ENCODE measurements around the gene TOPBP1.
"Not testable (repeated sequence)": the region's sequence is repeated elsewhere in the genome, so short reads cannot be mapped to it uniquely, and the experiment has no call there.

The TOPBP1 gene

DNA sequence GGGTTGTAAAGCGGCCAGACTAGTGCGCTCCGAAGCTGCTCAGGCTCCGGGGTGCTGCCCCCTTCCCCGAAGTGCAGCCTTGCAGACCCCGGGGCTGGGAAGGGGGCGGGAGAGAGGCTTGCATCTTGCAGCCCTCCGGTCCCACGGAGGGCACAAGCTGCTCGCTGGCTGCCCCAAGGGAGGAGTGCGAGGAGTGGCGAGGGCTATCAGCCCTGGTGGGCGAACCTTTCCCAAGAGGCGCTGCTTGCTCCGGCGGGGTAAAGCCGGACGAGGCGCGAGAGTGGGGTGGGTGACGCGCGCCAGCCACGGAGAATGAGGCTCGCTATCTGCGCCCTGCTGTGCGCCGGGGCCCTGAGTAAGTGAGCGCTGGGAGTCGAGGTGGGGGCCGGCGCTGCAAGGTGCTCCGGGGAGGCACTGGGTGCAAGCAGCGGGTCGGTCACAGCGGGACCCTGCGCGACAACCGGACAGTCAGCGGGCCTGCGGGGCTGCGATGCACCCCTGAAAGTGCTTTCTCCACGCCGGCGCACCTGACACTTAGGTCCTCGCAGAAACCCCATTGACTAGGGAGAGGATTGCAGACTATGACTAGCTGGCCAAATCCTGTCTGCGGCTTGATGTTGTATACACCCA lies 12.7 kb upstream of the TOPBP1 start:
- no peak for DNase-seq (ENCODE audit: low spot score)

DNA sequence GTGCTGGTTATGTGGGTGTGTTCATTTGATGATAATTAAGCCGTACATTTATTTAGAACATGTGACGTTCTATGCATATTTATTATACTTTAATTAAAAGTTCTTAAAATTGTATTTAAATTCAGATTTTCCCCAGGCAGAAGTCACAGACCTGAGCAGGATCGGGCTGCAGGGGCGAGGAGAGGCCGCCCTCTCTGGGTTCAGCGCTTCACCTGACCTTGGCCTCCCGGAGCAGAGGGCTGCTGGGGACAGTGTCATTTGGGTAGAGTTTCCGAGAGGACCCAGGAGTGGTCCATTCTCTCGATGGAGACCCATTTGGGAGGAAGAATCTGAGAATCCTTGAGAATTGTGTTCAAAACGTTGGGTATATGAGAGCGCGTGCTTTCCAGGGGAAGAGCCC lies 12.0 kb upstream of the TOPBP1 start:
- no peak for DNase-seq (ENCODE audit: low spot score)

DNA sequence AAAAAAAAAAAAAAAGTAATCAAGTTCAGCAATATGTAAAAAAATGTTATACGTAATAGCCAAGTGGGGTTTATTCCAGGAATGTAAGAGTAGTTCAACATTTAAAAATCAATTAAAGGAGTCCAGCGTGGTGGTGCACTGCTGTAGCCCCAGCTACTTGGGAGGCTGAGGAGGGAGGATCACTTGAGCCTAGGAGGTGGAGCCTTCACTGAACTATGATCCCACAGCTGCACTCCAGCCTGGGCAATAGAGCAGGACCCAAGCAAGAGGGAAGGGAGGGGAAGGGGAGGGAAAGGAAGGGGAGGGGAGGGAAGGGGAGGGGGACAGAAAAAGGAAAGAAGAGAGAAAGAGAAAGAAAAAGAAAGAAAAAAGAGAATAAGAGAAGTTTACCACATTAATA lies 10.7 kb upstream of the TOPBP1 start:
- no peak for DNase-seq (ENCODE audit: low spot score)

DNA sequence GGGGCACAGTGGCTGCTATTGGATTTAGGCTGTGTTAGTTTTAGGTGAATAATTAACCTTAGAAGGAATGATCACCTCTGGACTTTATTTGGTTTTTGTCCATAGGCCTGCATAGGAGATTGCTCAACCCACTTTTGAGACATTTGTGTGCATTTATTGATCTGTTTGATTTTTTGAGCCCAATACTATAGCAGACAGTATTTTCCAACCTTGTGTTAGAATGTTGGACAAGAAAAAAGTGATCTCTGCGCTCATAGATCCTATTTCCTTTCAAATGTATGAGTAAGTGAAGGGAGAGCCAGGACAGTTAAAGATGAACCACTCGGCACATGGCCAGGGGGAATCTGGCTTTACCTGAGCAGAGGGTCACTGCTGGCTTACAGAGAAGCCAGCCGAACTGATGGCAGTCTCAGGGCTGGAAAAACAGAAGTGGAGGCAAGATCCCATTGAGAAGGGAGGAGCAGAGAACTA lies 8.8 kb upstream of the TOPBP1 start:
- no peak for DNase-seq (ENCODE audit: low spot score)

DNA sequence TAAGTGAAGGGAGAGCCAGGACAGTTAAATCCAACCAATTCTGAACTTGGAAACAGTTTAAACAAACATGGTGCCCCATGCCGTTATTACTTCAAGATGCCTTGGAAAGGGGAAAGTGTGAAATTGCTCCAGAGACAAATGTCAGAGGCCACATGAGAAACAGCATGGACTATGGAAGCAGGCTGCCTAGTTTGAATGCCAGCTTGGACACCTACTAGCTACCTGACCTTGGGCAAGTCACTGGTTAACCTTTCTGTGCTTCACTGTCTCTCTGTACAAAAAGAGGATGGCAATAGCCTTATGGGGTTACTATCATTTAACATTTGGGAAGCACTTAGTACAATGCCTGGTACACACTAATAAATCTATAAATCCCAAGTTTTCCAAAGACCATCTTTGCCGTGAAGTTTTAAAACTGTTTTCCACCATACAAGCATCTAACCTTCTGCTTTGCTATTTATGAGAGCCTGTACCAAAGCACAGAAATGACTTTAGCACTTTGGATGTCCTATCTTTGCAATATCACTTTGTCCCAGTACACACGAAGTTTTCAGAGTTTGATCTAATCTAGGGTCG lies 8.3 kb upstream of the TOPBP1 start:
- DNase-seq (ENCODE audit: low spot score), result no peak

DNA sequence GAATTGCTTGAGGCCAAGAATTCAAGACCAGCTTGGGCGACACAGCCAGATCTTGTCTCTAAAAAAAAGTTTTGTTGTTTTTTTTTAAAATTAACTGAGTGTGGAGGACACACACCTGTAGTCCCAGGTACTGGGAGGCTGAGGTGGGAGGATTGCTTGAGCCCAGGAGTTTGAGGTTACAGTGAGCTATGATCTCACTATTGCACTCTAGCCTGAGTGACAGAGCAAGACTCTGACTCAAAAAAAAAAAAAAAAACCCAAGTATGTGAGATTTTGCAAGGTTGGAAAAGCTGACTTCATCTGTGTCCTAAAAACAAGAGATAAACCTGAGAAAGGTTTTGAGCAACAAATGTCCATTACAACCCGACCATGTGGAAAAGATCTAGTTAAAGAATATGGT lies 5.4 kb upstream of the TOPBP1 start:
- DNase-seq (ENCODE audit: low spot score), result no peak

DNA sequence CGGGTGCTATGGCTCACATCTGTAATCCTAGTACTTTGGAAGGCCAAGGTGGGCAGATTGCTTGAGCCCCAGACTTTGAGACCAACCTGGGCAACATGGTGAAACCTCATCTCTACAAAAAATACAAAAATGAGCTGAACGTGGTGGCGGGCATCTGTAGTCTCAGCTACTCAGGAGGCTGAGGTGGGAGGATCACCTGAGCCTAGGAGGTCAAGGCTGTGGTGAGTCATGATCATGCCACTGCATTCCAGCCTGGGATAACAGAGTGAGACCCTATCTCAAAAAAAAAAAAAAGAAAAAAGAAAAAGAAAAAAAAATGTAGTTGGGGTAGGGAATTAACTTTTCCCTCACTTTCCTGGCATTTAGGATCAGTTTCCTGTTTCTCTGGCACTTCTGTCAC lies 3.4 kb upstream of the TOPBP1 start:
- DNase-seq (ENCODE audit: low spot score), result not testable (repeated sequence)

DNA sequence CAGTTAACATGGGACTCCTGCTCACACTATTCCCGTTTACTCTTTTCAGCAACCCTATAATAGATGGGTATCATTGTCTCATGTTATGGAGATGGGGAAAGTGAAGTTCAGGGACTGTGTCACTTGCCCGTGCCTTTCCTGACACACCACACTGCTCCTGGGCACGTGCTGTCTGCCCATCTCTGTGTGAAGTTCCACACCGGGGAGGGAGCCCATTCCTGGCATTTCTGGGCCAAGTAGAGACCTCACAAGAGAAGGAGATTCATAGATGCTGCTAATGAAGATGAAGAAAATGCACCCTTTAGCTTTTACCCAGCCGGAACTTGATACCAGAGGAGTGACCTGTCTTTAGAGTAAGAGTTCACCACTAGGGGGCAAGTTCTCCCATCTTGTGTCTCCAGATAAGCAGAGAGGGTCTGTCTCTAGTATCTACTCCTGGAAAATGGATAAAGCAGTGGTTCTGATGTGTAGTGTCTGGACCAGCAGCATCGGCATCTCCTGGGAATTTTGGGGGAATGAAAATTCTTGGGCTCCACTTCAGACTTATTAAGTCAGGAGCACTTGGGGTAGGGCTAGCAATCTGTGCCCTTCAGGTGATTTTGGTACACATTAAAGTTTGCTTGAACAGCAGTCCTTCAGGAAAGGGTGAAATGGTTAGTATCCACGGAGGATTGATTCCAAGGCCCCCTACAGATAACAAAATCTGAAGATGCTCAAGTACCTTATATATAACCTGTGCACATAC lies 2.0 kb upstream of the TOPBP1 start:
- DNase-seq (ENCODE audit: low spot score), result peak; percentile 78

DNA sequence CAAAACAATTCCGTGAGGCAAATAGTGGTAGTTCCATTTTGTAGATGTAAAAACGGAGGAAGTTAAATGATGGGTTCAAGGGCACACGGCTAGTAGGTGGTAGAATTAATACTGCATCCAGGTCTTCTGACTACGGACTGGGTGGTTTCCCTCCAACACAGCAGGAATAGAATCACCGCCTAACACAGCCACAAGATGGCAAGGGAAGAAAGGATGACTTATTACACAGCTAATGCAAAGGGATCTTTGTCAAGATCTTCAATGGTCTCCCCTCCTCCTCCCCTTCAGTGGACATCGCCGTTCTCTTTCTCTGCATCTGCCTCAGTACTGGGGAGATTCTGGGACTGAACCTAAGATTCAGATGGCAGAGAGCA lies 524 bp upstream of the TOPBP1 start:
- DNase-seq (ENCODE audit: low spot score), result peak; percentile 47

DNA sequence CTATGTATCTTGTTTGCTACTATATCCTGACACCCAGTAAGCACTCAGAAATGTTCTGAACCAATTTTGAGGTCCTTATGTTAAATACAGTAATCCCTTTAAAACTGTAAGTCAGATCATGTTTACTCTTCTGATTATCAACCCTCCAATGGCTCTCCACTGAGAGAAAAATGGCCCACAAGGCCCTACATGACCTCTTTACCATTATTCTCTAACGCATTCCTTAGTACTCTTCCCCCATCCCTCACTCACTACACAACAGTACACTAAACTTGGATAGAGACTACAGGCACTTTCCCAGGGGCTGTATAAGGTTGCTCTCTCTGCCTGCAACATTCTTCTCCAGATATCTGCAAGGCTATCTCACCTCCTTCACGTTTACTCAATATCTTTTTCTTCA lies 1.9 kb downstream of the TOPBP1 start:
- DNase-seq (ENCODE audit: low spot score), result no peak

DNA sequence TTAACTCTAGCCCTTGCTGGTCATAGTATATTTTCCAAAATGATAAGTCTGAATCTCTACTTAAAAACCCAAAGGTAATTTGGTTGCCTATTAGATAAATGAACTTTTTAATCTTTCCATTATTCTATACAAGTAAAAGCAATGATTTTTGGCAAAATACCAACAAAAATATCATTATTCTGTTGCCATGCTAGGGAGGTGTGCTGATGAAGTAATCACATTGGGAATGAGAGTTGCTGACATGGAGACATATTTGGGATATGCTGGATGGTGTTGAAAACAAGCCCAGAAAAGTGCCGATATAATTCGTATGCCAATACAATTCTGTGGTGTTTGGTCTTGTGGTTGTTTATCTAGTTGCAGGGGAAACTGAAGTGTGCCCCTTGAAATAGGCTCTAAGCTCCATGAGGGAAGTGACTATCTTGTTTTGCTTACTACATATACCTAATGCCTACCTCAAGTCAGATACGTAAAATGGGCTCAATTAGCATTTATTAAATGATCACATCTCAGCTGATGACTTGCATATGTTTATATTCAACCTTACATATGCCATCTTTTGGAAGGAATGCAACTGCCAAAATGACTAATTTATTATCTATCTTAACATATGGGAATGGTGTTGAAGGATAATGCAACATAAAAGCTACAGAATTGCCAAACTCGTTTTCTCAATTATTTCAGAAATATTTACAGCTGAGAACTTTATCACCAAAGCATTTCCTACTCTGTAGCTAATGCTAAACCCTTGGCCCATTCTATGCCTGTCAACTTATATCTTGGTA lies 5.8 kb downstream of the TOPBP1 start:
- DNase-seq (ENCODE audit: low spot score), result no peak

DNA sequence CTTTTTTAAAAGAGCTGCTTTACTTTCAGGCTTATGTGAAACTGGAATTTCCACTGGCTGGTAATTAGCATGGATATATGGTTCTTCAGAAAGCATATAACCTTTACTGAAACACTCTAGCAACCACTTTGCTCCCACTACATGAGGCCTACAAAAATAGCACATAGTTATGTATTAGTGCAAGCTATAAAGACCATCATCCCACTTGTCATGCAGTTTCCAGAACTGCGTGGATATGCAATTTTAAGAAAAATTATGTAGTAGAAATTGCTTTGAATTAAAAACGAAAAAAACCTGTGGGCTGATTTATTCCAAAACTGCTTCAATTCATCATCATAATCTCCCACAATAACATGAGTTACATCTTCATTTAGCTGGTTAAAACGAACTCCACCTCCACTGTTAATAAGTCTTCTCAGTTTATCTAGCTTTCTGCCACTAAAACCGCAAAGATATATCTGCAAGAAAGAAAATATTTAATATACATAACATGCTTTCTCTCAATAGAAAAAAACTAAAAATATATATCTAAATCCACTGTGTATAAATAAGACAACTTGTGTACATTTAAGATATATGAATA lies 12.2 kb downstream of the TOPBP1 start:
- no peak for DNase-seq (ENCODE audit: low spot score)

DNA sequence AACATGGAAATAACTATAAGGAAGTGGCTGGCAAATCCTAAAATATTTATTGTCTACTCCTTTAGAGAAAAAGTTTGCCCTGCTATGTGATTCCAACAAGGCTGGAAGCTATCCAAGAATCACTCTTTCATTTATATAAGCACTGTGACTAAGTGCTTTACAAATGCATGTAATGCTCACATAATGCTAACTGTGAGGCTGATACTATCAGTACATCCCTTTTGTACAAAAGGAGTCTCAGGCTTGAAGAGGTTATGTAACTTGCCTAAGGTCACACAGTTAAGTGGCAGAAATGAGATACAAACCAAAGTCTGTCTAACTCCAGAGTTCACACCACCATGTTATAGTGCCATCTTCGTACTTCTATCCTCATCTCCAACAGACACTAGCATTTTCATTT lies 17.0 kb downstream of the TOPBP1 start:
- DNase-seq (ENCODE audit: low spot score), result no peak

DNA sequence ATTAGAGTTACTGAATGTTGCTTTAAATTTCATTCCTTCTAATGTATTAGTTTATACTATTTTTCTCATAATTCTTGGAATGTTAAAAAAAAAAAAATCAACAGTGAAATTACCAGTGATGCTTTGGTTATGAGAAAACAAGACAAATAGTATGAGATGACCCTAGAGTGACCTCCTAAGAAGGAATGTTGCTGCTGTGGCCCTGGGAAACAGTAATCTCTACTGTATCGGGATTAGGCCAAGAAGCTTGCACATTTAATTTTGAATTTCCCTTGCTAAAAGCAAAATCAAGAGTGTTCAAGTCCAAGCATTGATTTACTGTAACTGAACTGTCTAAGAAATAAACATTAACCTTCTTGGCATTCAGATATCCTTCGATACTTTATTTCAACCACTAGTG lies 18.1 kb downstream of the TOPBP1 start:
- DNase-seq (ENCODE audit: low spot score), result no peak

DNA sequence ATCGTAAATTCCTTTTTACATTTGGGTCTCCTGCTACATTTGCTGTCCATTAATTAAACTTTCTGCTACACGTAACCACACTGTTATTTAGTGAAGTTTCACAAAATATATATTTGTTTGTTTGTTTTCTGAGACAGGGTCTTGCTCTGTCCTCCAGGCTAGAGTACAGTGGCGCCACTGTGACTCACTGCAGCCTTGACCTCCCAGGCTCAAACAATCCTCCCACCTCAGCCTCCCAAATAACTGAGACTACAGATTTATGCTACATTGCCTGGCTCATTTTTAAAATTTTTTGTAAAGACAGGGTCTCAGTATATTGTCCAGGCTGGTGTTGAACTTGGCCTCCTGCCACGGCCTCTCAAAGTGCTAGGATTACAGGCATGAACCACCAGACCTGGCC lies 20.5 kb downstream of the TOPBP1 start:
- DNase-seq (ENCODE audit: low spot score), result no peak

DNA sequence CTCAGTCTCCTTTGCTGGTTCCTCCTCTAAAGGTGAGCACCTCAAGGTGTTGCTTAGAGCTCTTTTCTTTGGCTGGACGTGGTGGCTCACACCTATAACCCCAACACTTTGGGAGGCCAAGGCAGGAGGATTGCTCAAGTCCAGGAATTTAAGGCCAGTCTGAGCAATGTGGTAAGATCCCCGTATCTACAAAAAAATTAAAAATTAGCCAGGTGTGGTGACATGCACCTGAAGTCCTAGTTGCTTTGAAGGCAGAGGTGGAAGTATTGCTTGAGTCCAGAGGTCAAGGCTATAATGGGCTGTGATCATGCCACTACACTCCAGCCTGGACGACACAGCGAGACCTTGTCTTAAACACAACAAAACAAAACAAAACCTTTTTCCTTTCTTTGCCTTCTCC lies 28.3 kb downstream of the TOPBP1 start:
- DNase-seq (ENCODE audit: low spot score), result no peak

DNA sequence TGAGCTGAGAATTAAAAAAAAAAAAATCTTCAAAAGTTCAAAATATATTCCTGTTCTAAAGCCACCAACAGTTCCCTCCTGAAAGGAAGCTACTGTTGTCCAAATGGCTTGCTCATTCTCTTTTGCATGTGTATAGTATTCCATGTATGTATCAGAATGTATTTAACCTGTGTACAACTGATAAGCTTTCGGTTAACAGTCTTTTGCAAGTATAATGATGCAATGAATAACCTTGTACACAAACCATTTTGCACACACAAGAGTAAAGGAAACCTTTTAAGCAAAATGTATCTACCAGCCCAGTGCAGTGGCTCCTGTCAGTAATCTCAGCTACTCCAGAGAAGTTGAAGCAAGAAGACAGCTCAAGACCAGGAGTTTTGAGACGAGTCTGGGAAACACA lies 32.6 kb downstream of the TOPBP1 start:
- no peak for DNase-seq (ENCODE audit: low spot score)

DNA sequence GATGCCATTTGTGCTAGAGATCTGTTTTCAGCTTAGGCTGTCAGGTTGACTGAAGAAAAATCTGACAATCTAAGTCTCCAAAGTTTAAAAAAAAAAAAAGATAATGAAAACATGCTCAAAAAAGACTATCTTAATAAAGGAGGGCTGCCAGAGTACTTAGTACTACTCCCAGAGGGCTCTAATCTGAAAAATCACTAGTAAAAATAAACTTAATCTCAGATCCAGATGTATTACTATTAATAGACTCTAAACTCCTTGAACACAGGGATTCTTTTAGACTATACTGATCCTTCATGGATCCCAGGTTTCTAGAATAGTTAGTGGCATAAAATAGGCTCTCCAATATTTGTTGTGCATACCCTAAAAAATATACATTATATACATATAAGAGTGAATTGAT lies 34.0 kb downstream of the TOPBP1 start:
- no peak for DNase-seq (ENCODE audit: low spot score)

DNA sequence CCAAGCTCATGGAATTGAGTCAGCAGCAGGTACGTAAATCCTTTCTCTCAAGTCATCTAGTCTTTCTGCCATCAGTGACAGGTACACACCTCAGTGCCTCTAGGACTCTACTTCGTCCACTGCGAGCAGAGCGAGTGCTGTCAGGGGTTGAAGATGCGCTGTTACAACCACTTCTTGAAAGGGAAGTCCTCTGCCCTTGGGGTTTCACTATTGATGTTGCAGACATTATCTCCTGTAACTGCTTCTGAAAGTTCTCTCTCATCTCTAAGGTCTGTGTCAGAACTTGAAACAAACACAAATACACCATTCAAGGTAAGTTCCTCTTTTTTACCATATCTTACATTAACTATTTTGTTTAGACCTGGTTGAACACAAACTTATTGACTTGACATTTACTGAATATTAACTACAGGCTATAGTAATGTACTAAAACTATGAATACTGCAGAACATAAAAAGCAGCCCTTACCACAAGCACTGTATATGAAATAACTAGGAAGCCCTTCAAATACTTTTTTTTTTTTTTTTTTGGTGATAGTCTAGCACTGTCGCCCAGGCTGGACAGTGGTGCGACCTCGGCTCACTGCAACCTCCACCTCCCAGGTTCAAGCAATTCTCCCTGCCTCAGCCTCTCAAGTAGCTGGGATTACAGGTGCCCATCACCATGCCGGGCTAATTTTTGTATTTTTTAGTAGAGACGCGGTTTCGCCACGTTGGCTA lies 41.5 kb downstream of the TOPBP1 start:
- DNase-seq (ENCODE audit: low spot score), result peak; percentile 4

DNA sequence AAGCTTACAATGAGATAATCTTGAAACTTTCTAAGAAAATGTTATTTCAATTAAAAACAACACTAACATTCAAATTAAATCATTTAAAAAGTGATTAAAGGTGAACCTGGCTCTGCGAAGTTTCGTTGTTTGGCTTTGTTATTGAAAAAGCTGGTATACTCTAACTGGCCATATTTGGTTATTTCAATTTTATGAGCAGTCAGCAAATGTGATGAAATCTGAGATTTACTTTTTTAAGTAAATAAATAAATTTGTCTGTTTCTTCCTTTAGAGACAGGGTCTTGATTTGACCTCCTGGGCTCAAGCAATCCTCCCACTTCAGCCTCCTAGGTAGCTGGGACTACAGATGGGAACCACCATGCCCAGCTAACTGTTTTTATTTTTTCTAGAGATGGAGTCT lies 50.2 kb downstream of the TOPBP1 start:
- no peak for DNase-seq (ENCODE audit: low spot score)

DNA sequence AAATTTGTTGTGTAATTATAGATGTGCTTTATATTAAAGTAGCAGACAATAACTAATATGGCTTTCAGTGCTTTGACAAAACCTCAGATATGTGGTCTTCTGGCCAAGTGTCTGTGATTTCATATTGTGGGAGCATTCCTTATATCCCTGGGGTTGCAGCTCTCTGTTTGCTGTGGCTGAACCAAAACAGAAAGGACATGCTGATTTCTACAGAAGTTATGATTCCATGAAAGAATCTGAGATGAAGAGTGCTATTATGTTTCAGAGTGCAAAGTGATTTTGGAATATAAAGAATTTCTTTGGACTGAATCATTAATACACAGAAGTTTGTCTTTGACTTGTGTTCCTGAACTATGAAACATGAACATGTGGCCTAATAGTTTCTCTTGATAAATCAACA lies 51.7 kb downstream of the TOPBP1 start:
- no peak for DNase-seq (ENCODE audit: low spot score)

DNA sequence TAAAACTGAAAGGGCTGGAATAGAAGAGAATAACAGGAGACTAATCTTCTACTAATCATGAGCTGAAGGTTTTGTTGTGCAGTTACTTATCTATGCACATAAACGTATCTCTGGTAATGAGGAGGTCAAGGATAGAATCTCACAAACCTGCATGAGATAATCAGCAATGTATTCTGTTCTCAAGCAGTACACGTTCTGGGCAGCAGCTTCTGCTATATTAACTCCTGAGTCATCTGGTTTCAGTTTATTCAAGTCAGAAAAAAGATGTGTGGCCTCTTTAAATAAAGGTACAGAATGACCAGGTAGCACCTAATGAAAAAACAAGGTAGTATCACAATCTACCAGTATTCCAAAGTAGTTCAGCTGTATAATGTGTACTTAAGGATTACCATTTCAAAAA lies 53.4 kb downstream of the TOPBP1 start:
- DNase-seq (ENCODE audit: low spot score), result no peak

Data from activated CD4-positive, alpha-beta T cell treated with anti-CD3 and anti-CD28 coated beads, Interleukin-2, Interleukin-4, amounts not matched to agents 100 ng/mL and 50 ng/mL, durations not matched to agents 16 hours and 8 hours (primary cell).